DLD1 (cell line): ENCODE results near the gene PSME4.

Experiments
- in situ Hi-C: cut with HindIII; loops from 2 replicates; pipeline ENCODE4 v1.10.0; 2017; ENCODE audit warnings: low sequenced_read_pairs

Gene PSME4

DNA sequence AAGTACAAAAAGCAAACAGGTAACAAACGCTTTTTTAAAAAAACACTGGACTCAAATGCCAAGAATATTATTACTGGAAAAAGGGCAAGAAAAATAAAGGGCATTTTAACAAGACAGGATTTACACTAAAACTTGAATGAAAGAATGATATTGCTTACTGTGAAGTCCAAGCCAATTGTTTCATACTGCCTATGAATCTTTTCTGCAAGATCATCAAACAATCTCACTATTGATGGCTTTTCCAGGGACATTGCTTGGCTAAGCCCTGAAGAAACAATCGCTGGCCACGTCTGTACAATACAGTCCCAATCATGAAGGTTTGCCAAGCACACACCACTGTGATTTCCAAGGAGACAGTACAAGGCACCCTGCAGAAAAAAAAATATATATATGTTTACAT is 69.6 kb downstream of the PSME4 start:
- in situ Hi-C loops, result no loop called here

GRCh38 chr2:53896864-53897263 is 73.9 kb downstream of the PSME4 start:
- in situ Hi-C loops, result no loop called here

DNA sequence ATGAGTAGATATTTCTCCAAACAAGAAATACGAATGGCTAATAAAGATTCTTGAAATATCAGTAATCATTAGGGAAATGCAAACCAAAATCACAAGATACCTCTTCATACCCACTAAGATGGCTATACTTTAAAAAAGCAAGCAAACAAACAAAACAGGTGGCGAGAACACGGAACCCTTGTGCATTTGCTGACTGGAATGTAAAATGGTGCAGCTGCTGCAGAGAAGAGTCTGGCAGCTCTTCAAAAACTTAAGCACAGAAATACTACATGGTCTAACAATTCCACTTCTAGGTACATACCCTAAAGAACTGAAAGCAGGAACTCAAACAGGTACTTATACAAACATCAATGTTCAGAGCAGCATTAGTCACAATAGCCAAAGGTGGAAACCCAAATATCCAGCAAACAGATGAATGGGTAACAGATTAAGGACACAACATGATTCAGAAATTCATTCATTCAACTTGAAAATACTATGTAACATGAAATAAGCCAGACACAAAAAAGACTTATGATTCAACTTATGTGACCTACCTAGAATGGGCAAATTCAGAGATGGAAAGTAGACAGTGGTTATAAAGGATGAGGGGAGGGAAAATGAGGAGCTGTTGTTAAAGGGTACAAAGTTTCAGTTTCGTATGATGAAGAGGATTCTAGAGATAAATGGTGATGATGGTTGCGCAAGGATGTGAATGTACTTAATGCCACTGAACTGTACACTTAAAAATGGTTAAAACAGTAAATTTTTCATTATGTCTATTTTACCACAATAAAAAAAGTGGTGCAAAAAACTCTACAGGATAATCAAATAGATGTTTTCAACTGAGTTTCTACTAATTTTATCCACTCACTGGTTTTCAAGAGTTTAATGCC is 84.2 kb downstream of the PSME4 start:
- in situ Hi-C loops, result no loop called here

- in situ Hi-C loops, result no loop called here
Observed at GRCh38 chr2:53884883-53885282, 85.9 kb downstream of the PSME4 start.

DNA sequence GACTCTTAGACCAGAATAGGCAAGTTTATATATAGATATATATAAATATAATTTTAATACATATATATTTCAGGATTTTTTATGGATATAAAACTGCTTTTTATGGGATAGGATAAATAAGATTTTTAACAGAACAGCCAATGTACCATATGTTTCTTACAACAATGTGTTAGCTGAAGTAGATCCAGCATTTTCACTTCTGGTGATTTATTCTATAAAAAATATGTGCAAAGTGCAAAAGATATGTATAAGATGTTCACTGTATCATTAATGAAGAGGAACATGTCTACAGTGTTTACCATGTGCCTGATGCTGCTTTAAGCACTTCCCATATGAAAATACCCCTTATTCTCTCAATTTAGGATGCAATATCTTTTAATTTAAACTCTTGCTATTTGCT is 88.8 kb downstream of the PSME4 start:
- in situ Hi-C loops, result no loop called here

DNA sequence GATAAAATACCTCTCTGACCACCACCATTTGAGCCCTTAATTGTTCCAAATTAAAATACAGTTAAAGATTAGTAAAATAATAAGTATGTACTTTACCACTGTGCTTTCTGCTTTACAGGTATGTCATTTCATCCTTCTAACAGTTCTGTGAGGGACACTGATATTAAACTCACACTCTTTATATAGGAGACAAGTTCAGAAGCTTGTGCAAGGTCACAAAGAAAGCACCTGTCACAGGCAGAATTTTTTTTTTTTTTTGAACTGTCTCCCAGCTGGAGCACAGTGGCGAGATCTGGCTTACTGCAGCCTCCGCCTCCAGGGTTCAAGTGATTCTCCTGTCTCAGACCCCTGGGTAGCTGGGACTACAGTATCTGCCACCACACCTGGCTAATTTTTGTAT is 89.4 kb downstream of the PSME4 start:
- in situ Hi-C loops, result no loop called here

- in situ Hi-C loops, result no loop called here
Observed at GRCh38 chr2:53880756-53881155, 90.0 kb downstream of the PSME4 start.

DNA sequence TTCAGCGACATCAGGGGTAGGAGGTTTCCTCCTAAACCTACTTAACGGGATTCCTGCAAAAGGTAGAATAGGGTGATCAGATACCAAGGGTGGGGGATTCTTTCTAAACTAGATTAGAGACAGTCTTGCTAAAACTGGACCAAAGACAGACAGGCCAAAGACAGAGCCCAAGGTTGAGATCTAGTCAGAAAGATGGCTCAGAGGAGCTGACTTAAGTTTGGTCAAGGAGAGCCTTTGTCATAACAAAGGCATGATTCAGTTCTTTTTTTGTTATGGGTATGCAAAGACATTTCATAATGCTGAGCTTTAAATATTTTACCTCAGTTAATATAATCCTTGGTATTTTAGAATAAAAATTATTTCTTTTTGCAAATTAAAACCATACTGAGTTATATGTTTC is 93.2 kb downstream of the PSME4 start:
- in situ Hi-C loops, result no loop called here

DNA sequence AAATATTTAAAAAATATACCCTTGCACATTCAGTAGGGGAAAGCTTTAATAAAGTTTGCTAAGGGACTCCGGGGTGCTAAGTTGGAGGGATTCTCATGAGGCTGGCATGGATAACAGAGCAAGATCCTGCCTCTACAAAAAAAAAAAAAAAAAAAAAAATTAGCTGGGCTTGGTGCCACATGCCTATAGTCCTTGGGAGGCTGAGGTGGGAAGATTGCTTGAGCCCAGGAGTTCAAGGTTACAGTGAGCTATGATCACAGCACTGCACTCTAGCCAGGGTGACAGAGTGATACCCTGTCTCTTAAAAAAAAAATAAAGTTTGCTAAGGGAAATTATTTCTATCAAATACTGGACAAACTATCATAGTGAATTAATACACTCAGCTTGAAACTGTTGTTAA is 93.7 kb downstream of the PSME4 start:
- in situ Hi-C loops, result no loop called here

GRCh38 chr2:53874401-53874950 is 96.3 kb downstream of the PSME4 start:
- in situ Hi-C loops, result no loop called here

DNA sequence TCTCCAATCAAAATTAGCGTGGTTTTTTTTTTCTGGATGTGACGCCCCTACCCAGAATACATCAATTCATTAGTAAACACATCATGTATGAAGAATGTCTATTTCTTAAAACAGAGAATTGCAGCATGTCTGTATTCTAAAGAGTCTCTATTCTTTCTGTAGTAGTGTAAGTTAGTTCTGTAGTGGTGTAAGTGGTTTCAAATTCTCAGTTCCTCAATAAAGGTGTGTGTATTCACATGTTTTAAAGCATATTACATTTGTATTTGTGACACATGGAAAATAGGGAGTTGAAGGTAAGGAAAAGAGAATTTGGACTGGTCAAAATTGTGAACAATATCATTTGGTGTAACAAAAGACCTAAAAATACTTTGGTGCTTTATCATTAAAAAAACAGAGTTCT is 103.0 kb downstream of the PSME4 start:
- in situ Hi-C loops, result no loop called here

DNA sequence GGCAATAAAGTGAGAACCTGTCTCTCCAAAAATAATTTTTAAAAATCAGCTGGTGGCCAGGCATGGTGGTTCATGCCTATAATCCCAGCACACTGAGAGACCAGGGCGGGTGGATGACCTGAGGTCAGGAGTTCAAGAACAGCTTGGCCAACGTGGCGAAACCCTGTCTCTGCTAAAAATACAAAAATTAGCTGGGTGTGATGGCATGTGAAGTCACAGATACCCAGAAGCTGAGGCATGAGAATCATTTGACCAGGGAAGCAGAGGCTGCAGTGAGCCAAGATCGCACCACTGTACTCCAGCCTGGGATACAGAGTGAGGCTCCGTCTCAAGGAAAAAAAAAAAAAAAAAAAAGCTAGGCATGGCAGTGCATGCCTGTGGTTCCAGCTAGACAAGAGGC is 103.6 kb downstream of the PSME4 start:
- in situ Hi-C loops, result no loop called here

GRCh38 chr2:53865962-53866361 is 104.8 kb downstream of the PSME4 start:
- in situ Hi-C loops, result no loop called here

DNA sequence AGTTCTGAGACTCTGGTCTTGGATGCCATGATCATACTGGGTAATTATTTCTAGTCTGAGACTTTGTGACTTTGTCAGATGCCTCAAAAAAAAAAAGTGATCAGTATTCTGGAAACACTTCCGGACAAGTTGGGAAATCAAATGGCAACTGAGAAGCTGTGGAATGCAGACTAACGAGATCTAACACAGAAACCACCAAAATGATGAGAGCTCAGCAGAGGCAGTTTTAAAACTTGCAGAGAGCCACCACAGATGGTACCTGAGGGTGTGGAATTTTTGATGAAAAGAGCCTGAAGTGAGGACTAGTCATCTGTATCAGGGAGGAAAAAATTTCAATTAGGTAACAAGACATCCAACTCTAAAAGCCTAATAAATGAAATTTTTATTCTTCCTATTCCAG is 105.5 kb downstream of the PSME4 start:
- in situ Hi-C loops, result no loop called here

- in situ Hi-C loops, result no loop called here
Observed at GRCh38 chr2:53863538-53864227, 107.1 kb downstream of the PSME4 start.

DNA sequence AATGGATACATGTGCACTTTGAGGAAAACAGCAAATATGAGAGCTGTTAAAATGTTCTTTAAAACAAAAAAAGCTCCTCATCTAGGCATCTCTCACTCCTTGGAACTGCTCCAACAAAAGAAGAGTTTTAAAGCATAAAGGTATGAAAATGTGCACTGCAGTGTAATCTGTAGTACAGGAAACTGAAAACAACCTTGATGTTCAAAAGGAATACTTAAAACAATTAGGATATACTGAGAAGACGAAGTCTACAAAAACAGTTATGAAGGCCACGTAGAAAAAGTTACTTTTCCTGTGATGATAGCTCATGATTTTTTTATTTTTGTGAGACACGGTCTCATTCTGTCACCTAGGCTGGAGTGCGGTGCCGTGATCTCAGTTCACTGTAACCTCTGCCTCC is 109.0 kb downstream of the PSME4 start:
- in situ Hi-C loops, result no loop called here

DNA sequence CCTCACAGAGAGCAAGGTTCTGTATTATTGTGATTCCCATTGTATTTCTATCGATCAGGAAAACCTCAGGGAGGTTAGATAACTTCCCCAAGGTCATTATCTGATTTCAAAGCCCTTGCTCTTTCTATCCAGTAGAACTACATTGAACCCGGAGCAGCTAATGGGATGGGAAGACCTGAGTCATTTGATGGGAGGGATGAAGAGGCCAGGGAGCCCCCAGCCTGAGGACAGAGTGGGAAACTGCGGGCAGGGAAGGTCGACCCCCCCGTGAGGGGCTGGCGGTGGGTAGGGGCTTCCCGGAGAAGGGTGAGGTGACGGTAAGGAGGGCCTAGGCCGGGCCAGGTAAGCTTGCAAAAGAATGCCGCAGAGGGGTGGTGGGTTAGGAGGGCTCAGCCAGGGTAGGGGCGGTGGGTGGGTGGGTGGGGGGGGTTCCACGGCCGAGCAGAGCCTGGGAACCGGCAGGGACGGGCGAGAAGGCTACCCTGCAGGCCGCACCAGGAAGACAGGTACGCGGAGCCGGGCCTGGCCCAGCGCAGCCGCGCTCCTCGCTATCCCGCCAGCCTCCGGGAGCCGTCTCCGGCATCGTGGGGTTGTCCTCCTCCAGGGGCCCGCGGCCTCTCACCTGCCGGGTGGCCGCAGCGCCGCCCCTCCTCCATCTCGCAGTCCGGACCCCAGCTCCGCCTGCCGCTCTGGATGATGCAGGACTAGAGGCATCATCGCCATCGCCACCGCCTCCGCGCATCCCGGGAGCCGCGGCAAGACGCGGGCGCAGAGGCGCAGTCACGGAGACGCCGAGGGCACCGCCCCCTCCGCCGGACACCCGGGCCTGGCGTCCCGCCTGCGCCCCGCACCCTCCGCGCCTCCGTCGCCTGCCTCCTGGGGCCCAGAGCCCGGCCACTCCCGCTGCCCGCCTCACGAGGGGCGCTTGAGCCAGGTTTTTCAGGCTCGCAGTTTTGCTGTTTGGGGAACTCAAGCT is 111.3 kb downstream of the PSME4 start, which contains the start of gene GPR75:
GPR75 (minus strand) TSS at position 762 of the 976 bp plus-strand sequence. CDS start 5,211 bp downstream, outside the sequence.
- in situ Hi-C loops, result no loop called here

DNA sequence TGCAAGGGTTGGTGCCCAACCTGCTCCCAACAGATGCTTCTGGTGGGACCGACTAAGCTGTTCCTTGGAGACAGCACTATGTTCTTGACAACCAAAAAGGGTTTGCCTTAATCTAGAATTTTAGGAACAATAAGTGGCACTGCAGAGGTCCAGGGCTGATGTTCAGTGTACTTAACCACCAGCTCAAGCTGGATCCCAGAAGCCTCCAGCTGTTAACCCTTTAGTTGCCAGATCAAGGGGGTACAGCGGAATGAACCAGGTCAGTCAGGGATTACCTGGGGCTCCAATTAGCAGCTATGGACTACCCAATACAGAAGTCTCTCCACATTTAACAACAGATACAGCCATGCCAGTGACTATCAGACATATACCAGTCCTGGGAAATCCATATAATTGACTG is 114.5 kb downstream of the PSME4 start:
- in situ Hi-C loops, result no loop called here

- in situ Hi-C loops, result no loop called here
Observed at GRCh38 chr2:53854678-53855077, 116.1 kb downstream of the PSME4 start.

DNA sequence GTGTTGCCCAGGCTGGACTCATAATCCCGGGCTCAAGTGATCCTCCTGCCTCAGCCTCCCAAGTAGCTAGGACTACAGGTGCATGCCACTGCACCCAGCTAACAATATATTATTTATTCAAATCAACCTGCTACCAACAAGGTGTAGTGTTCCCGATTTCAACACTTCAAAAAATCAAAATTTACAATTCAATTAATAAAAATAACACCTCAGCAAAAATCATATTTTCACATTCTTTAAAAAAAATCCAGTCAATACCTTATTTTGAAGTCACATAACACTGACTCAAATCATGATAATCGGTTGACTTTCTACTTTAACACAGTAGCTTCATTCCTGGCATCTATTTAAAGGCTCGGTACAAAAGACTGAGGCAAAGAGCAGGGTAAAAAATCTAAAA is 118.3 kb downstream of the PSME4 start:
- in situ Hi-C loops, result no loop called here
